Measurements from ENCODE around the gene DCDC1. TPM values are rescaled to one million over a fixed set of nuclear protein-coding genes. Genes with fewer than 3 reads are reported as not detected.

The DCDC1 gene
- total RNA-seq, 4 donors from 2014 or later: 0.06 to 1.7 (median 0.36) TPM; not detected in 1

DNA sequence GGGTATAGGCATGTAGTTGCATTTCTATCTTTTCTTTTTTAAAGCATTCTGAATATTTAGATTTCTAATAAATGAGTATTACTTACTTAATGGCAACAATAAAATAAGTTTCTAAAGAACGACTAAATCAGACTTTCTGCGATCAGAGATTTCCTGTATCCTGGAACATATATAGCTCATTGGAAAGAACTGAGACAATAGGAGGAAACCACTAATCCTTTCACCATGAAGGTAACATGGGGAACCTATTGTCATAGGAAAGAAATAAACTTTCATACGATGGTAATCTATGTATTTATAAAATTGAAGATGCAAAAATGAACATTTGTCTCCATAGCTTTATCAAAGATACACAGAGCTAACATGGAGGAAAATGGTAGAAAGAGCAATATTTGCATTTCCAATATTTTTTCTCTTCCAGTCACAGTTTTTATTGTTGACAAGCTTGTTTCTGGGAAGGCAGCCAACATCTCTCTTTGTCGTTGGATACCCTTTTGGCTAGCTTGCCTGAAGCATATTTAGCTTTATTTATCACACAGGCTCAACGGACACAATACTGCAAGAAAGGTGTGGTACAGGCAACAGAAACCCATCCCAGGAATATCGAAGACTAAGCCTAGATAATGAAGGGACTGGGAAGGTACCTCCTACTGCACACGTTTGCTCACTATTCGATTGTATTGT lies 490.1 kb downstream of the DCDC1 start:
- ATAC-seq (ENCODE audit: low FRiP score) (no peak), DNase-seq (ENCODE audit: low spot score) (no peak)
- TF ChIP-seq, protein P1, sequence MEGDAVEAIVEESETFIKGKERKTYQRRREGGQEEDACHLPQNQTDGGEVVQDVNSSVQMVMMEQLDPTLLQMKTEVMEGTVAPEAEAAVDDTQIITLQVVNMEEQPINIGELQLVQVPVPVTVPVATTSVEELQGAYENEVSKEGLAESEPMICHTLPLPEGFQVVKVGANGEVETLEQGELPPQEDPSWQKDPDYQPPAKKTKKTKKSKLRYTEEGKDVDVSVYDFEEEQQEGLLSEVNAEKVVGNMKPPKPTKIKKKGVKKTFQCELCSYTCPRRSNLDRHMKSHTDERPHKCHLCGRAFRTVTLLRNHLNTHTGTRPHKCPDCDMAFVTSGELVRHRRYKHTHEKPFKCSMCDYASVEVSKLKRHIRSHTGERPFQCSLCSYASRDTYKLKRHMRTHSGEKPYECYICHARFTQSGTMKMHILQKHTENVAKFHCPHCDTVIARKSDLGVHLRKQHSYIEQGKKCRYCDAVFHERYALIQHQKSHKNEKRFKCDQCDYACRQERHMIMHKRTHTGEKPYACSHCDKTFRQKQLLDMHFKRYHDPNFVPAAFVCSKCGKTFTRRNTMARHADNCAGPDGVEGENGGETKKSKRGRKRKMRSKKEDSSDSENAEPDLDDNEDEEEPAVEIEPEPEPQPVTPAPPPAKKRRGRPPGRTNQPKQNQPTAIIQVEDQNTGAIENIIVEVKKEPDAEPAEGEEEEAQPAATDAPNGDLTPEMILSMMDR (IDR thresholded peaks at IDR 0.05): no peak

DNA sequence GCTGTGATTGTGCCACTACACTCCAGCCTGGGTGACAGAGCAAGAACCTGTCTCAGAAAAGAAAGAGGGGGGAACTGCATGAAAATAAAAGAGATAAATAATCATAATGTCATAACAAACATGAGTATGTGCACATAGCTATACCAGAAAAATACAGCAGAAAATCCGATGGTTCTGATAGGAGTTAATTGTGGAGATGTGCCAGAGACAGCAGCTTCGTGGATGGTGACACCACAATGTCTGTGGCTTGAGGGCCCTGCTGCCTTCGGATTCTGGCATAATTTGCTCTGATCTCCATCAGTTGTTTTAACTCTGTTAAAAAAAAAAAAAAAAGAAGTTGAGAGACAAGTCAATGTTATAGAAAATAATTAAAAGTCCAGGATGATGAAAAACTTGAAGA lies 491.1 kb downstream of the DCDC1 start:
- DNase-seq (ENCODE audit: low spot score) (no peak), ATAC-seq (ENCODE audit: low FRiP score) (no peak)
- TF ChIP-seq, protein P1 (IDR thresholded peaks at IDR 0.05): no peak

DNA sequence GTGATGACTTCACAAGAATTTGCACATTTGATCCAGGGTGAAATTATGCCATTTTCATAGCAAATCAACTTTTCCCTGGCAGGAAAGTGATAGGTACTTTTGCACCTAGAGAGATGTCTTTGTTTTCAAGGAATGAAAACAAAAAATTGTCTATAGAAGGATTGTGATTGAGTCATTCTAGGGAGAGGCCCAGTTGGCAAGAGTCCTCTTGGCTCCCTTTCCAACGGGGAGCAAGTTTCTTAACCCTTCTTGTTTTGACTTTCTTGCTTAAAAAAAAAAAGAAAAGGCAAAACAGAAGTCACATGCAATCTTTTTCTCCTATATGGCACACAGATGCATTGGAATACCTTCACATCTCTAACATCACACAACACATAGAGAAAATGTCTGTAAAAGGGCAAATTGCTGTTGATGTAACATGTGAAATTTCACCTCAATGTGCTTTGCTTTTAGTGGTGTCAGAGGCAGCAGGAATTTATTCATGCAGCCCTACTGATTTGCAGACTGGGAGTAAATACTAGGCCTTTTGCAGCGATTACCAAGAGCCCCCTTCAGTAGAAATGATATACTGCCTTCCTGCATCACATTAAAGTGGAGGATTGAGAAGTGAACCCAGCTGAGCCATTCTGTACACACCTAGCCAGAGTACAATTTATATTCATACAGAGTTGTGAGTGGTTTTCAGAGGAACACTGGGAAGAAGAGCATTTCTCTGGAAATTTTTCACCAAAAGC lies 492.7 kb downstream of the DCDC1 start:
- TF ChIP-seq, protein P1 (IDR thresholded peaks at IDR 0.05): no peak
- no peak for DNase-seq (ENCODE audit: low spot score)
- ATAC-seq (ENCODE audit: low FRiP score): no peak

DNA sequence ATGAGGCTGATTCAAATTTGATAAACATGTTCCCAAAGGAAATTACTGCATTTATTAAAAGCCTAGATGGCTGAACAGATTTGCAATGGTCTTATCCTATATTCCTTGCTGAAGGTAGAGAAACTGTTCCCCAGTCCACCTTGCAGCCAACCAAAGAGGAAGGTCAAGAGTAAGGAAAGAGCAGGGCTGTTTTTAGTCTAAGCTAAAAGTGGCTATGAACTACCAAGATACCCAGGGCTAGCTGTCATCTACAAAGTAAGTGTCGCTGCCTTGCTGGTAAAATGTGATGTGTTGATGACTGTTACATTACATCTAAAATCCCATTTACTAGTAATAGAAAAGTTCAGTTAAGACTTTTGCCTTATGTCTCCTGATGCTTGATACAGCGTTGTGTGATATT lies 493.3 kb downstream of the DCDC1 start:
- DNase-seq (ENCODE audit: low spot score) (no peak), ATAC-seq (ENCODE audit: low FRiP score) (no peak)
- TF ChIP-seq, protein P1 (IDR thresholded peaks at IDR 0.05): no peak

DNA sequence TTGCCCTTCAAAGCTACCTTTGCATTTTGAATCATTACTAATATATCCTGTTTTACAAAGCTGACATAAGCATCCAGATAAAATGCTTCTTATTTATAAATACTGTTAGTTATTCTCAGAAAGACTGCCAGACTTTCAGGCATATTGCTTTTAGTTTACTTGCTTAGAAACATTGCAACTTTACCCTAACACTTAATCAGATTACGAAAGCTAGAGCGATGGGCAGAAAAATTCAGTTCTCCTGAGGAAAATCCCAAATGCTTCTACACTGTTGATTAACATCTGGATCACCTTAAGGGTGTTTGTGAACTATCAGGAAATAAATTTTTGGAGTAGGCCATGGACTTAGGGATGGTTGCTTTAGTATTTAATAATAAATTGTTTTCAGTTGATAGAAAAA lies 493.7 kb downstream of the DCDC1 start:
- ATAC-seq (ENCODE audit: low FRiP score): no peak
- DNase-seq (ENCODE audit: low spot score): no peak
- TF ChIP-seq, protein P1 (IDR thresholded peaks at IDR 0.05): no peak

DNA sequence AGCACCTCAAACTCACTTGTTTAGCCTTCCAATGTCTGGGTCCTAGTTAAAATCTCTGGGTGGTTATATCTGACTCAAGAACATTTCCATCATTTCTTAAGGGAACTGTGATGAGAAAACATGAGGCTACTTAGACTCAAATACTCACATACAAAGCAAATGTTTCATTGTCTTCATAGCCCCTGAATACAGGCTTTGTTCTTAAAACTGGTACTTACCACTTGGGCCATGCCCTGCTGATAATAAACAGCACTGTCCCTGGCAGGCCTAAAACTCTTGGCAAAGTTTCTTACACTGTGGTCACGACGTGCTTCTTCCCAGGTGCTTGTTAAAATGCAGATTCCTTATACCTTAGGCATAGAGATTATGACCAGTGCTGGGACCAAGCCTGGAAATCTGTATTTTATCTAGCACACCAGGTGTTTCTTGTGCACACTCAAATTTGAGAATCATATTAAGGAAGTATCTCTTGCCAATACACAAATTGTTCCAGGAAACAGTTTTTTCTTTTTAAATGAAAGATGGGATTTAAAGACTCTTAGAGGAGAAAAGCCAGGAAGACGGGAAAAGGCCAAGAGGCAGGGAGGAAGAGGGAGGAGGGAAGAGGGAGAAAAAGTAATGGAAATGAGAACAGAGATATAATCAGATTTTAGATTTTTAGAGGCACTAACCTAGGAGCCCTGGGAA lies 495.5 kb downstream of the DCDC1 start:
- DNase-seq (ENCODE audit: low spot score) (no peak), ATAC-seq (ENCODE audit: low FRiP score) (no peak)

More for the DNA sequence above, 495.5 kb downstream of the DCDC1 start:
- TF ChIP-seq, protein P1 (IDR thresholded peaks at IDR 0.05): no peak
